ENCODE data around the gene THAP3. TPM values are rescaled to one million over a fixed set of nuclear protein-coding genes. Genes with fewer than 3 reads are reported as not detected.

The THAP3 gene
- total and polyA plus RNA-seq, 2 of the 4 experiments (the other 2 are of a cell fraction): 14.2 to 14.9 TPM

- BruUV-seq (replicated peaks): no TSS peak
- intact Hi-C loops (cut with micrococcal nuclease) (no loop called here), dilution Hi-C loops (cut with HindIII; ENCODE audit: low sequenced_read_pairs, unreplicated experiment) (no loop called here), in situ Hi-C loops (cut with MboI; ENCODE audit: low sequenced_read_pairs) (no loop called here)
- no peak overlapping the region for H3K14ac ChIP-seq (replicated peaks; ENCODE audit: low read depth, low read length)
- no peak for ATAC-seq (ENCODE audit: low read depth)
- no peaks in the 10 kb centered on the region for H3K9me3 ChIP-seq (ENCODE audit: control insufficient read depth, insufficient read depth, low read length)
- no peak overlapping the region for H2BK15ac ChIP-seq (ENCODE audit: low read depth, low read length)
- H2BK5ac ChIP-seq (ENCODE audit: low read depth, low read length, poor library complexity, severe bottlenecking): no peak overlapping the region
- no peak overlapping the region for H2BK120ac ChIP-seq (ENCODE audit: low read depth, low read length)
- WGBS, 2 experiments (ENCODE audit: extremely low coverage in 2 of 2, insufficient read length in 1 of 2): 54% methylated on average over 3 of the region's 6 CpGs; no CpG with 5 or more reads in 1 of the 2 experiments
- CTCF ChIA-PET: no interaction called here
- H3K56ac ChIP-seq (ENCODE audit: extremely low read depth, insufficient read depth, low read length): no peak overlapping the region
- no peak overlapping the region for H2AFZ ChIP-seq (replicated peaks; ENCODE audit: low read length, poor library complexity)
- POLR2A ChIA-PET (ENCODE audit: unreplicated experiment): no interaction called here
- 0 out of 2 replicates have a peak, but pooled peaks cover 2% of the 10 kb centered on the region for H4K20me1 ChIP-seq (ENCODE audit: insufficient read depth, low read length)
- H3K27ac ChIP-seq (ENCODE audit: insufficient read depth, low read length): no peak overlapping the region
- H4K91ac ChIP-seq (ENCODE audit: insufficient read depth, low read depth, low read length): no peak overlapping the region
- no peak overlapping the region for H3K4me2 ChIP-seq (ENCODE audit: low read depth, low read length)
- no peak overlapping the region for H3K9ac ChIP-seq (ENCODE audit: low read depth, low read length)
- no peaks in the 10 kb centered on the region for H3K27me3 ChIP-seq (ENCODE audit: control insufficient read depth, insufficient read depth, low read length)
- H2AK9ac ChIP-seq (replicated peaks; ENCODE audit: low read depth, low read length, poor library complexity): no peak overlapping the region
- peaks cover 28% of the 10 kb centered on the region for H3K36me3 ChIP-seq (ENCODE audit: control insufficient read depth, insufficient read depth, low read length)
- no peak for DNase-seq
- no peak overlapping the region for H2BK20ac ChIP-seq (ENCODE audit: low read depth, low read length)
- no peak overlapping the region for H3K23ac ChIP-seq (ENCODE audit: low read depth, low read length)
- H4K8ac ChIP-seq (ENCODE audit: low read depth in 2 of 2, low read length in 2 of 2): no peak overlapping the region
- no peak overlapping the region for H3K4me3 ChIP-seq (ENCODE audit: insufficient read depth, low read depth, low read length)
- H2AK5ac ChIP-seq (ENCODE audit: low read depth, low read length): no peak overlapping the region
- H3K4ac ChIP-seq (ENCODE audit: low read depth, low read length): no peak overlapping the region
- TF ChIP-seq MAZ (IDR thresholded peaks at IDR 0.05; ENCODE audit: borderline replicate concordance, low read depth, low read length) (no peak), NFE2L2 (IDR thresholded peaks at IDR 0.05; ENCODE audit: low read depth, low read length) (no peak)
- H3K9me1 ChIP-seq (ENCODE audit: insufficient read depth, low read length): peaks cover 5% of the 10 kb centered on the region
- peaks cover 5 to 14% of the 10 kb centered on the region in 2 experiments; a peak in 2 of 4 replicates for H3K79me1 ChIP-seq (ENCODE audit: low read depth in 1 of 2, low read length in 2 of 2)
- H3K4me1 ChIP-seq (ENCODE audit: control insufficient read depth, insufficient read depth, low read length): no peaks in the 10 kb centered on the region
- H4K5ac ChIP-seq (ENCODE audit: low read depth, low read length): no peak overlapping the region
- no peak overlapping the region for H3K18ac ChIP-seq (ENCODE audit: low read depth, low read length)
Observed at GRCh38 chr1:6652986-6653385, 28.3 kb downstream of the THAP3 start.
